GM21825 (cell line): ENCODE measurements around the gene PAF1.

Experiments
- ATAC-seq: cut with Tn5 transposase; IDR thresholded peaks from one replicate; pipeline ENCODE4 v1.9.1; 2021; ENCODE audit warnings: mild to moderate bottlenecking, moderate library complexity; ENCODE audit not compliant: unreplicated experiment

PAF1 gene

GRCh38 chr19:39417463-39418181 is 26.7 kb upstream of the PAF1 start:
- no peak for ATAC-seq

GRCh38 chr19:39416152-39417120 is 25.5 kb upstream of the PAF1 start:
- no peak for ATAC-seq

GRCh38 chr19:39415111-39416046 is 24.5 kb upstream of the PAF1 start:
- no peak for ATAC-seq

- ATAC-seq, result no peak
Measured at GRCh38 chr19:39413911-39414608, 23.2 kb upstream of the PAF1 start.

- no peak for ATAC-seq
Measured at GRCh38 chr19:39413272-39413910, 22.5 kb upstream of the PAF1 start.

- no peak for ATAC-seq
Measured at GRCh38 chr19:39412867-39413271, 22.0 kb upstream of the PAF1 start.

- peak; percentile 39 for ATAC-seq
Measured at GRCh38 chr19:39412100-39412866, 21.4 kb upstream of the PAF1 start, which contains the start of gene PLEKHG2. Gene PLEKHG2, plus strand, starts transcription at chr19:39412669. Its CDS starts 1,418 bp downstream, at chr19:39414087.

- ATAC-seq, result peak; percentile 20
Measured at GRCh38 chr19:39411832-39412099, 20.9 kb upstream of the PAF1 start.

- ATAC-seq, result no peak
Measured at GRCh38 chr19:39411081-39411831, 20.4 kb upstream of the PAF1 start.

GRCh38 chr19:39410831-39411080 is 19.9 kb upstream of the PAF1 start:
- no peak for ATAC-seq

- ATAC-seq, result peak; percentile 12
Measured at GRCh38 chr19:39410017-39410830, 19.3 kb upstream of the PAF1 start.

GRCh38 chr19:39409208-39410016 is 18.5 kb upstream of the PAF1 start:
- ATAC-seq, result no peak

GRCh38 chr19:39408392-39409207 is 17.7 kb upstream of the PAF1 start:
- no peak for ATAC-seq

- no peak for ATAC-seq
Measured at GRCh38 chr19:39407660-39408391, 16.9 kb upstream of the PAF1 start.

- ATAC-seq, result no peak
Measured at GRCh38 chr19:39407410-39407659, 16.4 kb upstream of the PAF1 start.
